Muscle of arm (tissue), 12 donors: Measurements from ENCODE around the gene MPP2. TPM values are rescaled to one million over a fixed set of nuclear protein-coding genes. Genes with fewer than 3 reads are reported as not detected.
"Not testable (repeated sequence)": the region's sequence is repeated elsewhere in the genome, so short reads cannot be mapped to it uniquely, and the experiment has no call there.

Experiments used
- DNase-seq: peaks from one replicate; pipeline ENCODE4 v3.0.0-alpha.2; 2013
- polyA plus RNA-seq, 12 donors: library from polyadenylated mRNA; unstranded; fragments of 120-200 nt; gene quantifications; one replicate each; pipeline ENCODE4 v1.2.1, GENCODE V29; 2013; ENCODE audit not compliant: insufficient read length in 12 of 12

The MPP2 gene
- polyA plus RNA-seq, 12 donors, result 1.8 to 5.1 (median 3.3) TPM; not detected in 1

GRCh38 chr17:43905400-43905984 lies 1.8 kb downstream of the MPP2 start:
- DNase-seq, result no peak

- no peak for DNase-seq
Measured at GRCh38 chr17:43901861-43902589, 5.3 kb downstream of the MPP2 start.

- DNase-seq, result no peak
Measured at GRCh38 chr17:43900858-43901754, 6.2 kb downstream of the MPP2 start.

GRCh38 chr17:43900183-43900857 lies 7.0 kb downstream of the MPP2 start:
- peak; percentile 86 for DNase-seq

GRCh38 chr17:43898446-43898845 lies 8.9 kb downstream of the MPP2 start:
- DNase-seq, result no peak

- no peak for DNase-seq
Measured at GRCh38 chr17:43897831-43898230, 9.5 kb downstream of the MPP2 start.

GRCh38 chr17:43894494-43894893 lies 12.8 kb downstream of the MPP2 start:
- DNase-seq, result not testable (repeated sequence)

- DNase-seq, result peak; percentile 51
Measured at GRCh38 chr17:43892647-43892952, 14.7 kb downstream of the MPP2 start.

GRCh38 chr17:43891851-43892646 lies 15.3 kb downstream of the MPP2 start:
- no peak for DNase-seq

- DNase-seq, result no peak
Measured at GRCh38 chr17:43890240-43890639, 17.1 kb downstream of the MPP2 start.

- no peak for DNase-seq
Measured at GRCh38 chr17:43888548-43888947, 18.8 kb downstream of the MPP2 start.

- no peak for DNase-seq
Measured at GRCh38 chr17:43882761-43883415, 24.4 kb downstream of the MPP2 start.

- DNase-seq, result no peak
Measured at GRCh38 chr17:43881758-43882505, 25.4 kb downstream of the MPP2 start.

- DNase-seq, result no peak
Measured at GRCh38 chr17:43881181-43881580, 26.2 kb downstream of the MPP2 start.

- peak; percentile 37 for DNase-seq
Measured at GRCh38 chr17:43880420-43880991, 26.8 kb downstream of the MPP2 start.

- DNase-seq, result no peak
Measured at GRCh38 chr17:43879723-43880419, 27.5 kb downstream of the MPP2 start.

GRCh38 chr17:43878260-43879175 lies 28.8 kb downstream of the MPP2 start:
- DNase-seq, result peak; percentile 82
